Measurements from ENCODE around the gene DOC2A. TPM values are rescaled to one million over a fixed set of nuclear protein-coding genes. Genes with fewer than 3 reads are reported as not detected.

DOC2A gene
- total RNA-seq, 3 donors from 2014 or later: 0.48 to 4.5 (median 2.3) TPM

- no peak for DNase-seq (ENCODE audit: low spot score in 2 of 2)
- no peak overlapping the region for H3K4me3 ChIP-seq
- H3K36me3 ChIP-seq: no peaks in the 10 kb centered on the region
- TF ChIP-seq CTCF (IDR thresholded peaks at IDR 0.05): no peak
- TF ChIP-seq POLR2A (IDR thresholded peaks at IDR 0.05): no peak
- no peak for TF ChIP-seq POLR2AphosphoS5 (IDR thresholded peaks at IDR 0.05)
- H3K4me1 ChIP-seq: no peaks in the 10 kb centered on the region
- intact Hi-C loops (cut with DNase I; ENCODE audit: low total_unique reads): no loop called here
- no peak overlapping the region for H3K27ac ChIP-seq
- H3K9me3 ChIP-seq: no peaks in the 10 kb centered on the region
- peaks cover 14 to 65% of the 10 kb centered on the region in 2 donors for H3K27me3 ChIP-seq
Observed at GRCh38 chr16:30027588-30028437, 17.0 kb upstream of the DOC2A start.

- TF ChIP-seq POLR2A (IDR thresholded peaks at IDR 0.05): no peak
- no peak for TF ChIP-seq POLR2AphosphoS5 (IDR thresholded peaks at IDR 0.05)
- TF ChIP-seq CTCF (IDR thresholded peaks at IDR 0.05): no peak
- Histone ChIP-seq H3K4me1 (no peaks in the 10 kb centered on the region), H3K27ac (no peak overlapping the region), H3K36me3 (no peaks in the 10 kb centered on the region), H3K4me3 (no peak overlapping the region), H3K9me3 (no peaks in the 10 kb centered on the region), H3K27me3 (peaks cover 8 to 52% of the 10 kb centered on the region in 2 donors)
- DNase-seq (ENCODE audit: low spot score in 2 of 2): no peak
- intact Hi-C loops (cut with DNase I; ENCODE audit: low total_unique reads): no loop called here
Observed at GRCh38 chr16:30026449-30026848, 15.6 kb upstream of the DOC2A start.

- Histone ChIP-seq H3K36me3 (no peaks in the 10 kb centered on the region), H3K4me3 (no peak overlapping the region), H3K27me3 (peaks cover 3 to 43% of the 10 kb centered on the region in 2 donors), H3K4me1 (no peaks in the 10 kb centered on the region), H3K9me3 (no peaks in the 10 kb centered on the region), H3K27ac (no peak overlapping the region)
- intact Hi-C loops (cut with DNase I; ENCODE audit: low total_unique reads): no loop called here
- no peak for TF ChIP-seq POLR2AphosphoS5 (IDR thresholded peaks at IDR 0.05)
- TF ChIP-seq POLR2A (IDR thresholded peaks at IDR 0.05): no peak
- no peak for TF ChIP-seq CTCF (IDR thresholded peaks at IDR 0.05)
- no peak for DNase-seq (ENCODE audit: low spot score in 2 of 2)
Observed at GRCh38 chr16:30025574-30025973, 14.7 kb upstream of the DOC2A start.

- TF ChIP-seq POLR2AphosphoS5 (IDR thresholded peaks at IDR 0.05) (no peak), POLR2A (IDR thresholded peaks at IDR 0.05) (no peak), CTCF (IDR thresholded peaks at IDR 0.05) (no peak)
- H3K4me3 ChIP-seq: no peak overlapping the region
- intact Hi-C loops (cut with DNase I; ENCODE audit: low total_unique reads): no loop called here
- H3K36me3 ChIP-seq: no peaks in the 10 kb centered on the region
- peaks cover under 1 to 39% of the 10 kb centered on the region in 2 donors for H3K27me3 ChIP-seq
- no peaks in the 10 kb centered on the region for H3K9me3 ChIP-seq
- H3K27ac ChIP-seq: no peak overlapping the region
- no peaks in the 10 kb centered on the region for H3K4me1 ChIP-seq
- DNase-seq (ENCODE audit: low spot score in 2 of 2): no peak
Observed at GRCh38 chr16:30025156-30025555, 14.3 kb upstream of the DOC2A start.

GRCh38 chr16:30024451-30024850, 13.6 kb upstream of the DOC2A start:
- TF ChIP-seq CTCF (IDR thresholded peaks at IDR 0.05) (no peak), POLR2A (IDR thresholded peaks at IDR 0.05) (no peak), POLR2AphosphoS5 (IDR thresholded peaks at IDR 0.05) (no peak)
- intact Hi-C loops (cut with DNase I; ENCODE audit: low total_unique reads): no loop called here
- H3K4me3 ChIP-seq: no peak overlapping the region
- no peaks in the 10 kb centered on the region for H3K4me1 ChIP-seq
- H3K27me3 ChIP-seq: peaks cover 0 to 32% of the 10 kb centered on the region in 2 donors
- no peak for DNase-seq (ENCODE audit: low spot score in 2 of 2)
- H3K27ac ChIP-seq: no peak overlapping the region
- no peaks in the 10 kb centered on the region for H3K9me3 ChIP-seq
- no peaks in the 10 kb centered on the region for H3K36me3 ChIP-seq
